HG03520 (cell line): ENCODE data around the gene GLIPR2.
A peak's percentile ranks its signal among the peaks of the same experiment; 100 is the strongest.
"Not testable (repeated sequence)": the region's sequence is repeated elsewhere in the genome, so short reads cannot be mapped to it uniquely, and the experiment has no call there.

Experiments
- ATAC-seq: cut with Tn5 transposase; IDR thresholded peaks from one replicate; pipeline ENCODE4 v1.9.1; 2021; ENCODE audit warnings: mild to moderate bottlenecking, moderate library complexity; ENCODE audit not compliant: unreplicated experiment

The GLIPR2 gene

GRCh38 chr9:36142510-36143244 lies 6.1 kb downstream of the GLIPR2 start:
- ATAC-seq, result no peak

- no peak for ATAC-seq
These were observed 6.7 kb downstream of the GLIPR2 start for GRCh38 chr9:36143245-36143641.

GRCh38 chr9:36144309-36145232 lies 8.0 kb downstream of the GLIPR2 start:
- no peak for ATAC-seq

- ATAC-seq, result no peak
These were observed 9.4 kb downstream of the GLIPR2 start for GRCh38 chr9:36145970-36146369.

GRCh38 chr9:36146651-36147050 lies 10.1 kb downstream of the GLIPR2 start:
- ATAC-seq, result no peak

- no peak for ATAC-seq
These were observed 11.1 kb downstream of the GLIPR2 start for GRCh38 chr9:36147441-36148175.

- ATAC-seq, result no peak
These were observed 11.9 kb downstream of the GLIPR2 start for GRCh38 chr9:36148311-36149051.

GRCh38 chr9:36149197-36149596 lies 12.7 kb downstream of the GLIPR2 start:
- no peak for ATAC-seq

GRCh38 chr9:36150574-36151315 lies 14.2 kb downstream of the GLIPR2 start:
- ATAC-seq, result no peak

GRCh38 chr9:36151316-36152210 lies 15.0 kb downstream of the GLIPR2 start:
- ATAC-seq, result peak; percentile 81

GRCh38 chr9:36152741-36153438 lies 16.4 kb downstream of the GLIPR2 start:
- ATAC-seq, result no peak

- no peak for ATAC-seq
These were observed 17.2 kb downstream of the GLIPR2 start for GRCh38 chr9:36153746-36154145.

GRCh38 chr9:36154331-36154952 lies 17.9 kb downstream of the GLIPR2 start:
- ATAC-seq, result no peak

- ATAC-seq, result no peak
These were observed 19.6 kb downstream of the GLIPR2 start for GRCh38 chr9:36156116-36156515.

- no peak for ATAC-seq
These were observed 21.6 kb downstream of the GLIPR2 start for GRCh38 chr9:36158122-36158521.

- ATAC-seq, result no peak
These were observed 22.4 kb downstream of the GLIPR2 start for GRCh38 chr9:36158917-36159316.

- not testable (repeated sequence) for ATAC-seq
These were observed 23.0 kb downstream of the GLIPR2 start for GRCh38 chr9:36159509-36159908.

GRCh38 chr9:36160126-36160525 lies 23.6 kb downstream of the GLIPR2 start:
- ATAC-seq, result not testable (repeated sequence)
